Activated CD8-positive, alpha-beta memory T cell treated with anti-CD3 and anti-CD28 coated beads, Interleukin-2, amount 50 U/mL, for 4 hours (primary cell): ENCODE data around the gene MCAT.
"Not testable (repeated sequence)": the region's sequence is repeated elsewhere in the genome, so short reads cannot be mapped to it uniquely, and the experiment has no call there.

Experiments
- DNase-seq: peaks from one replicate; pipeline ENCODE4 v3.0.0-alpha.2; 2020

MCAT gene

DNA sequence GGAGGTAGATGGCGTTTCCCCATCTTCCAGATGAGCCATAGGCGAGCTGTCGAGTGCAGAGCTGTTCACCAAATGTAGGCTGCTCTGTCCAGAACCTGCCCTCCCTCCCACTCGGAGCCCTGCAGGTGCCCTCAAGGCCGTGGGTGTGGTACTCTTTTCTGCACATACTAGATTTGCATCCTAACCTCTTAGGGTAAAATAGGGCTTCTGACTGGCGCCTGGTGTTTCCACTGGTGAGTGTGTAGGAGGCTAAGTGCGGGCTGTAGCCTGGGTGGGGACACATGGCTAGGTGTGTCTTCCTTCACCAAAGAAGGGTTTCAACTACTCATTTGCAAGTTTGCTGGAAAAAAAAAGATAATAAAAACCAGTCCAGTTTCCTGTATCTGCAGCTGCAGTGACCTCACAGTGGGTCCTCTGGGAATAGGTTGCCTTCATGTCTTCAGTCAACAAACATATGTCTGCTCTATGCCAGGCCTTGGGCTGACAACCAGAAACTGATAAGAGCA is 24.2 kb downstream of the MCAT start:
- no peak for DNase-seq

DNA sequence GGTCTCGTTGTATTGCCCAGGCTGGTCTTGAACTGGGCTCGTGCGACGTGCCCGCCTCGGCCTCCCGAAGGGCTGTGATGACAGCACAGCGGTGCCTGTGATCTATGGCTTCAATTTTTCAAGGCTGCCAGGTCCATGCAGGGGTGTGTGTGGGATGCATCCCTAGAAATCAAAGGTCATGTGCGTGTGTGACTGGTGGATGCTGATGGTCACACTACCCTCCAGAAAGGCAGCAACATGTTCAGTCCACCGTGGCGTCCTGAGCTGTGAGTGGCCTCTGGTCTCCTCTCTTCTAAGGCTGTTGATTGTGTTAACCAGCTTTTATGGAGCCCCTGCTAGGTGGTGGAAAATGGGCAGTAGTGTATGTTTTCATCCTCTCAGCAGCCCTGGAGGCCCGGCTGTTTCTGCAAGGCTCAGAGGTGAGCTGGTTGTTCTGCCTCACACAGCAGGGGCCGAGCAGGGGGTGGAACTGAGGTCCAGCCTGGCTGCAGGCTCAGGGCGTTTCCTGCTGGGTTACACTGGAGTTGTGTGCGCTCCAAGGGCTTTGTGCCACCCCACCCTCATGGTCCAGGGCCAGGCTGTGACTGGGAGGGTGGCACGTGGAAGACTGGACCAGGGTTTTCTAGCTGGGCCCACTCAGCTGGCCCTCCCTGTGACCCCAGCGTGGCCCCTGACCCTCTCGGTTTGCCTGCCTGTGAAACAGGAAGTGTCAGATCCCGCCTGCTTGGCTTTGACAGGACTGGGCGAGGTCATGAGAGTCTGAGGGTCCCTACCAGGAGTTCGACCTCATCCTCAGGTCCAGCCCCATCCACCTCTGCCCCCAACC is 25.0 kb downstream of the MCAT start:
- no peak for DNase-seq

DNA sequence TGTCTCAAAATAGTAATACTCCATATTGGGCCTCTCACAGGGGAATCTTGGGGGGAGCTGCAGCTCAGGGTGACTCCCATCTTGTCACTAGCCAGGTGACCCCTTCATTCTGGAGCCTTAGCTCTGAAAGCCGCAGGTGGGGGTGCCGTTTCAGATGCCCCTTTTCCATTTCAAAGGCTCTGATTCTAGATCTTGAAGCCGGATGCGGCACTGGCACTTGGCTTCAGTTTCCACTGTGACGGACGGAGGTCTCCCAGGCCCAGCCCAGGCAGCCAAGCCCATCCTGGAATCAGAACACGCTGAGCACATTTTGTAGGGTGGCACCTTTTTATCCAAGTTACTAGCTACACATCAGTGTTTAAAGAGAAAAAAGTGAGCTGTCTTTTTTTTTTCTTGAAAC is 26.3 kb downstream of the MCAT start:
- DNase-seq: no peak

DNA sequence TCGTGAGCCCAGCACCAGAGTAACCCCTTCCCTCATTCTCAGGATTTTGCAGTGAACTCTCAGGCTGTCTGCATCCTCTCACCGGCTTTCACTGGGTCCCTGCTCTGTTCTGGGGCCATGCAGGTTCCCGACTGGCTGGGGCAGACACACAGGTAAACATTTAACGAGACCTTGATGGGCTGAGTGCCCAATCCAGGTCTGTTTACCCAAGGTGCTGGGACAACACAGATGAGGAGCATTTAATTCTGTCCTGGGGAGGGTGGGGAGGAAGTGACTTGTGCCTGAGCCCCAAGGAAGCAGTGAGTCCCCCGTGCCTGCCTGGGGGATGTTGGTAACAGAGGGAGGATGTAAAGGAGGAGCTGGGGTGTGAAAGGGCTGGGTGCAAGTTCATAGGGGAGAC is 28.2 kb downstream of the MCAT start:
- no peak for DNase-seq

DNA sequence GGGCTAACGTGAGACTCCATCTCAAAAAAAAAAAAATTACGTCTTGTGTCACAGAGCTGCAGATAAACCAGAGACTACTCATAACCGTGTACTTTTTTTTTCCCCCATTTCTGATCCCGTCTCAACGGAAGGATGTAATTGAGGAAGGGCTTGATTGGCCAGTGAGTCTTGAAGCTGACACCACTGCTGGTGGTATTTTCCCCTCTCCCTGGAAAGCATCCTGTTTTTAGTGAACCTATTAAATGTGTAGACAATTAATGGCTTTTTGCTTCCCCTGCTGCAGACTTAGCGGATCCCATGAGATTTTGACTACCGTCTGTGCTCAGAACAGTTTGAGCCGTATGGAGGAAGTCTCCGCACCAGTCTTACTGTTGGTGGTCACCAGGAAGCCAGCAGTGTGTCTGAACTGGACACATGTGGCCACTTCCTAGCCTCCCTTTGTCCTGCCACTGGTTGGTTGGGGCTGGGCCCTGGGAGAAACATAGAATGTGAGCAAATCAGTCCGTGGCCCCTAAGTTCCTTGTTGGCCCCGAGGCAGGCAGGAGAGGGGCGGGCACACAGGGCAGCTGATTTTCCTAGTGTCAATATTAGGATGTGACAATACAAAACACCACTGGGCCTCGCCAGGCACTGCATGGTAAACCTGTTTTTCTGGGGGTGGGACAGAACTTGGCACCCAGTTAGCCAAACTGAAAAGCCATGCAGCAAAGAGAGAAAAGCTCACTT is 29.5 kb downstream of the MCAT start:
- DNase-seq: no peak

DNA sequence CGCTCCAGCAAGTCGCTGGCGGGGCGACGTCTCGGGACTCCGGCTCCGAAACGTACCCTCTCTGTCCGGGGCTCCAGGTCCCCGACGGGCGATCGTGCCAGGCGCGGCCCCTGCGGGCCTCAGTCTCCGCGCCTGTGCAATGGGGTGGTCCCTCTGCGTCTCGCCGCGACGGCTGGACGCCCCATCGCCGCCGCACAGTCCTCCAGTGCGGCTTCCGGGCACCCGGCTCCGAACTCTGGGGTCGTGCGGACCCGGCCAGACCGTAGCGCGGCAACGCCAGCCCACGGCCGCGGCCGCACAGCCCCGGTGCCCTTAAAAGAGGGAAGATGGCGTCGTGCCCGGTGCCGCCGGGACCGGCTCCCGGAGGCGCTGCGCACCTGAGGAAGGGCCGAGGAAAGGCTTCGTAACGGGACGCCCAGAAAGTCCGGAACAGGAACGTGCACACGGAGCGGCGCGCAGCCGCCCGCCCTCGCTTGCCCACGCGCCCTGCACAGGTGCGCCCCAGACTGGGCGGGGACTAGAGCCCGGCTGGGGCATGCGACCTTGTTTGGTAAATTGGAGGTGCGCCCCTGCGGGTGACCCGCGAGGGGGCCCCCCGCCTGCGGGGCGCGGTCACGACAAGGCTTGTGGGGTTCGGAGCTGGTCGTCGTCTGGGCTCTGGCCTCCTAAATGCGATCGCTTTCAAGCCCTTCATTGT is 32.1 kb downstream of the MCAT start:
- peak; percentile 62 for DNase-seq

DNA sequence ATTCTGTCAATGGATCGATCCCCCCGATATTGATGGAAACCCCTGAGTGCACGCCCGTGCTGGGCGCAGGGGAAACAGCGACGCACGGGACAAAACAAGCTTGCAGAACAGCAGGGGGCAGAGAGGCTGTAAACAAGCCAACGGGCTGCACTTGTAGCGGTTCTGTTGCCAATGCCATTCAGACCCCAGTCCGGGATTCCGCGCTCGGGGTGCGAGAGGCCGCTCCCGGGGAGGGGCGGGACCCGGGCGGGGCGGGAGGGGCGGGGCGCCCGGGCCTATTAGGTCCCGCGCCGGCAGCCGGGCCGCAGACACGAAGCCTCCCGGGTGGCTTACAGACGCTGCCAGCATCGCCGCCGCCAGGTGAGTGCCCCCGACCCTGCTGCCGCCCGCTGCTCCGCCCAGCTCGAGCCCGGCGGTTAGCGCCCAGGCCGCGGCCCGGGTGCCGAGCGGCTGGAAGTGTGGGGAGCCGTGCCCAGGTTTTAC is 32.7 kb downstream of the MCAT start, which contains the start of gene BIK:
Gene BIK (plus strand): TSS at position 307 of the 483 bp plus-strand sequence. CDS start 13,273 bp downstream, outside the sequence.
- peak; percentile 49 for DNase-seq

DNA sequence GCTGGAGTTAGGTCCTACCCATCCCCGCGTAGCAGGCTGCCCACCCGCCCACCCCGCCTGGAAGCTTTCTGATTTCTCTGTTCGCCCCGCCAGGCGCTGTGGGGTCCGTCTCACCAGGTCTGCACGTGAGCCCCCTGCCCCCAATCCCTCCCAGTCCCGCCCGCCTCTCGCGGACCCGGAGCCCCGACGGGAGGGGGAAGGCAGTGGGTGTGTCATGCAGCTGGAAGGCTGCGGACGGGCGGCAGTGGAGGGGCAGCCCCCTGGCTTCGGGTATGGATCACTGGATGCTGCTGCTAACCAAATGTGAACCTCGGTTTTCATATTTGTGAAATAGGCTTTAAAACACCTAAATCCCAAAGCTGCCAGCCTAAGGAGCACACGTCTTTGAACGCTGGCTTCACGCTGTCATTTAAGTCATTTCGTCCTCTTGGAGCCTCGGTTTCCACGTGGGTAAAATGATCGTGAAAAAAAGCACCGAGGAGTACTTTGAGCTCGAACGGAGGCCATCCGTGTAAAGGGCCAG is 33.2 kb downstream of the MCAT start:
- no peak for DNase-seq

DNA sequence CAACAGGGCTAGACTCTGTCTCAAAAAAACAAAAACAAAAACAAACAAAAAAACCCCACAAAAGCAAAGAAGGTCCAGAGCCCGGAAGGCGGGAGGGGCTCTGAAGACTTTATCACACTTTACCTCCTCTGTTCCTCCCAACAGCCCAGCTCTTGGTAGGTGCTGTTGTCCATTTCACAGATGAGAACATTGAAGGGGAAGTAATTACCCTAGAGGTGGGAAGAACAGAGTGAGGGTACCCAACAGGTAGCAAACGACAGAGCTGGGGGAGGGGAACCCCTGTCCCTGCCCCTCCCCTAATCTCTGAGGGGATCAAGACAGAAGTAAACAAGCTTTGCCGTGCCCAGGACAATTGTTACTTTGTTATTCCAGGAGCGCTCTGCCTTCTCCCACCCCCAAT is 33.7 kb downstream of the MCAT start:
- DNase-seq: no peak

DNA sequence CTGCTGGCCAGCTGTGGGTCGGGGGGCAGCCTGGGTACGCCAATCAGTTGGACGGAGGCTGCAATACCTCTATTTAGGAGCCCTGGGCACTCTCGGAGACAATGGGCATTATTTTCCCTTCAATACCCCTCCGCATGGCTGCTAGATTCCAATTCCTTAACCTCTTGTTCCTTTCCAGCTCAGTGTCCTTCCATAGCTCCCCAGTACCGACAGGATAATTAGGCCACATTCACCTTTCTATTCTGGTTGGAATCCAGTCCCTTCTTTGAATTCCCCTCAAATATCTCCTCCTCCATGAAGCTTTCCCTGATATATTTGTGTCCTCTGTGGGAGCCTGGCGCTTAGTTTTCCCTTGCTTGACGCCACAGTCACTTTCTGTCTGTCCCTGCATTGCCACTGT is 36.9 kb downstream of the MCAT start:
- DNase-seq: no peak

DNA sequence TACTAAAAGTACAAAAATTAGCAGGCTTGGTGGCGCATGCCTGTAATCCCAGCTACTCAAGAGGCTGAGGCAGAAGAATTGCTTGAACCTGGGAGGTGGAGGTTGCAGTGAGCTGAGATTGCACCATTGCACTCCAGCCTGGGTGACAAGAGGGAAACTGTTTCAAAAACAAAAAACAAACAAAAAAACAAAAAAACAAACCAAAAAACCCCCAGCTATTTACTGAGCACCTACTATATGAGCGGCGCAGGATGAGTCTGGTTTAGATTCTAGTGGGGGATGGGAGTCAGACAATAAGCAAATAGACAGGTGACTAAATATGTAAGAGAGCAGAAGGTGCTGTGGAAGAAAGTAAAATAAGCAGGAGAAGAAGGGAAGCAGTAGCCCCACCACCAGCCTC is 38.2 kb downstream of the MCAT start:
- DNase-seq: not testable (repeated sequence)

DNA sequence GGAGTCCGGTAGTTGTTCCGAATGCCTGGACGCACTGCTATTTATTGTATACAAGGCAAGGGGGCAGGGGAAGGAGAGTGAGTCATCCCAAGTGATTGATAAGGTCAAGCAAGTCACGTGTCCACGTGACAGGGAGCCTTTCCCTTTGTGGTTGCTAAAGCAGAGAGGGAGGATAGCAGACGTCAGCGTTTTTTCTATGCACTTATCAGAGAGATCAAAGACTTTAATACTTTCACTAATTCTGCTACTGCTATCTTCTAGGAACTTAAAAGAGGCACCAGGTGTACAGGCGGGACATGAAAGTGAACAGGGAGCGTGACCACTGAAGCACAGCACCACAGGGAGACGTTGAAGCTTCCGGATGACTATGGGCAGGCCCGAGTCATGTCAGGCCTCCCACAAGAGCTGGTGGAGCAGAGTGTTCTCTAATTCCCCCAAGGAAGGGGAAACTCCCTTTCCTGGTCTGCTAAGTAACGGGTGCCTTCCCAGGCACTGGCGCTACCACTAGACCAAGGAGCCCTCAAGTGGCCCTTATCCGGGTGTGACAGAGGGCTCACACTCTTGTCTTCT is 39.1 kb downstream of the MCAT start:
- DNase-seq: not testable (repeated sequence)

DNA sequence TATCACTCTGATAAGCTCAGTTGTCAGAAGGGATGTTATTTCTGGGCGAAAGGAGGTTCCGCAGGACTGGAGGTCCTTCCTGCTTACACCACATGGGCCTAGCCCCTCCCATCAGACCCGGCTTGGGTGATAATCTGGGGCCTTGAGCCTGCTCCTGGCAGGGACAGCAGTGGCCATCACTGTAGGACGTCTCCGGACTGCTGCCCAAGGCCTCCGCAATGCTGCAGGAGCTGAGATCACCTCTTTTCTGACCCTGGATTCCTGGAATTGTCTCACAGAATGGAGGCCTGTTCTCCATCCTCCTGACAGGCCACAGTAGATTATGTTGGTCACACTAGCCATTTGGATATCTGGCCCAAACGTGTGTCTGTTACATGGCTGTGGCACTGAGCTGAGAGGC is 41.9 kb downstream of the MCAT start:
- no peak for DNase-seq

DNA sequence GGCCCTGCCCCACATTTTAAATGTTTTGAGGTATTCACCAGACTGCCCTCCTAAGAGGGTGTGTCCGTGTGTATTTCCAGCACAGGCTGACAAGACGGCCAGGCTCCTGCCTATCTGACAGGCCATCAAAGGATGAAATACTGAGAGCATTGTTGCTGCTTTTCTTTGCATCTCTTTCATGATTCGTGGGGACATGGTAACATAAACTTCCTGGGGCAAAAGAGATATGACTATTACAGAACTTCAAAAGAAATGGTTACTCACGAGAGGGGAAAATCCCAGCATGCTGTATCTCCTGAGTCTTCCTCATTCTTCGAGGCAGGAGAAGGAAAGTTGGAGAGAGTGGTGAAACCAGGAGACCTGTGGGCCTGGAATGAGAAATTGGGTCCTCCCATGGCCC is 43.0 kb downstream of the MCAT start:
- no peak for DNase-seq

DNA sequence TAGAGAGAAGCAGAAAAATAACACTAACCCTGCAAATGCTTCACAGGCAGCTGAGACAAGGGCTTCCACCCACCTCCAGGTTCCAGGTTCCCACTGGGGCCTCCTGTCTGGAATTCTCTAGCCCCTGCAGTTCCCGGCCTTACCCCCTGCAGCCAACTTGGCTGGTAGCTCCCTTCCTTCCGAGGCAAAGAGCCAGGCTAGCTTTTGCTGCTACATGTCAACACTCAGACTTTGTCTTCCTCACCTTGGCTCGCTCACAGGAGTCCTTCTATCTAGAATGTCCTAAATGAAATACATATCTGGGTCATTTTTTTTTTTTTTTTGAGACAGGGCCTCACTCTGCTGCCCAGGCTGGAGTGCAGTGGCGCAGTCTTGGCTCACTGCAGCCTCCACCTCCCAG is 44.1 kb downstream of the MCAT start:
- DNase-seq: no peak

DNA sequence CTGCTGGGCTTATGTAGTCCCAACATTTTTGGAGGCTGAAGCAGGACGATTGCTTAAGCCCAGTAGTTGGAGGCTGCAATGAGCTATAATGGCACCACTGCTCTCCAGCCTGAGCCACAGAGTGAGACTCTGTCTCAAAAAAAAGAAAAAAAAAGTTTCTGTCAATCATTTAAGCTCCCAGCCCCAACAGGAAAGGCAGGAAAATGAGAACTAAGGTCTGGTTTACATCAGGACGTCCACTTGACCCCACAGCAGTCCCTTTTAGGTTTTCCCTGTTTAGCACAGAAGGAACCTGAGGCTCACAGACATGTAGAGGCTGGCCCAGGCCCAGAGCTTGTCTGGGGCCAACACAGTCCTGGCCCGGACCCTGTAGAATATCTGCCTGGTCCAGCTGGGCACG is 44.8 kb downstream of the MCAT start:
- DNase-seq: no peak

DNA sequence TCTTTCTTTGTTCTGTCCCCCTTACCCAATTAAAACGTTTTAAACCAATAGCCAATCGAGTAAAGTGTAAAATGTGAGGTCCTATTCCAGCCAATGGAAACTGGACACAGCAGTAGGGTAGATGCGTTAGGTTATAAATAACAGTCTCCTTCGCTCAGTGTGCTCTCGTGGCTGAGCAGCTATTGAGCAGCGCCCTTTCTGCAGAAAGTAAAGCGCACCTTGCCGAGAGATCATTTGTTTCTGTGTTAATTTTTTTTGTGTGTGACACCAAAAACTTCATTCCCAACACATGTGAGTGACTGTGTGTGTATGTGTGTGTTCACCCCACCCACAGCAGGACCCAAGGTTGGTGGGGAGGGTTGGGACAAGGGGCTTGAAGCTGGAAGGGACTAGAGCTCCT is 46.8 kb downstream of the MCAT start:
- DNase-seq: no peak

DNA sequence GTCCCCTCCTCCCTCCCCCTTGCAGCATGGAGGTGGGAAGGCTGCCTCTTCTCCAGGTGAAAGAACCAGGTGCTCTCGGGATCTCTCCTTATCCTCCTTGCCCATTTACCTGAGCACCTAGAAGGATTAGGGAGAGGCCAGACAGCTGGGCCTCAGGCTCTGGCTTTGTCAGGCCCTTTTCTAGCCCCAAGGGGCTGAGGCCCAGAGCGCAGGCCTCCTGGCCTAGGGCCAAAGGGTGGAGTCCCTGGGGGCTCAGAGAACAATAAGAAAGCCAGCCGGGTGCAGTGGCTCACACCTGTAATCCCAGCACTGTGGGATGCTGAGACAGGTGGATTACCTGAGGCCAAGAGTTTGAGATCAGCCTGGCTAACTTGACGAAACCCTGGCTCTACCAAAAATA is 48.6 kb downstream of the MCAT start:
- no peak for DNase-seq

DNA sequence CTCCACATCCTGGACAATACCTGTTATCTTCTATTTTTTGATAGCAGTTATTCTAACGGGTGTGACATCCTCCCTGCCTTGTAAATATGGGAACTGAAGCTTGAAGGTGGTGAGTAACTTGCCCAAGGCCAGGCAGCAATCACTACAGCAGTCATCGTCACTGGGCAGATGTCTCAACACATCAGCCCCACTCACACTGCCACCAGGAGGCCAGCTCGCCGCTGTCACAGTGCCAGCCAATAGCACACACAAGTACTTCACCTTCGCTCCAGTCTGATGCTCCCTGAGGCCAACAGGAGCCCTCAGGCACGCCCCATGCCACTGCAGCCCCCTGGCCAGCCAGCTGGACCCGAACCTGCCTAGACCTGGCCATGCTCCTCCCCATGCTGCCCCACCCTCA is 49.1 kb downstream of the MCAT start:
- no peak for DNase-seq

DNA sequence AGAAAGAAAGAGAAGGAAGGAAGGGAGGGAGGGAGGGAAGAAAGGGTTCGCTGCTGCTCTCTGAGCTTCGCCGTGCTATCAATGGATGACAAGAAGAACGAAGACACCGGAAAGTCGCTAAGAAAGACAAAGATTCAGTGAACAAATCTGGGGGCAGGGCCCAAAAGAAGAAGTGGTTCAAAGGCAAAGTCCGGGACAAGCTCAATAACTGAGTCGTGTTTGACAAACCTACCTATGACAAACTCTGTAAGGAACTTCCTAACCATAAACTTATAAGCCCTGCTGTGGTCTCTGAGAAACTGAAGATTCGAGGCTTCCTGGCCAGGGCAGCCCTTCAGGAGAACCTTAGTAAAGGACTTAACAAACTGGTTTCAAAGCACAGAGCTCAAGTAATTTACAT is 51.1 kb downstream of the MCAT start:
- DNase-seq: no peak

DNA sequence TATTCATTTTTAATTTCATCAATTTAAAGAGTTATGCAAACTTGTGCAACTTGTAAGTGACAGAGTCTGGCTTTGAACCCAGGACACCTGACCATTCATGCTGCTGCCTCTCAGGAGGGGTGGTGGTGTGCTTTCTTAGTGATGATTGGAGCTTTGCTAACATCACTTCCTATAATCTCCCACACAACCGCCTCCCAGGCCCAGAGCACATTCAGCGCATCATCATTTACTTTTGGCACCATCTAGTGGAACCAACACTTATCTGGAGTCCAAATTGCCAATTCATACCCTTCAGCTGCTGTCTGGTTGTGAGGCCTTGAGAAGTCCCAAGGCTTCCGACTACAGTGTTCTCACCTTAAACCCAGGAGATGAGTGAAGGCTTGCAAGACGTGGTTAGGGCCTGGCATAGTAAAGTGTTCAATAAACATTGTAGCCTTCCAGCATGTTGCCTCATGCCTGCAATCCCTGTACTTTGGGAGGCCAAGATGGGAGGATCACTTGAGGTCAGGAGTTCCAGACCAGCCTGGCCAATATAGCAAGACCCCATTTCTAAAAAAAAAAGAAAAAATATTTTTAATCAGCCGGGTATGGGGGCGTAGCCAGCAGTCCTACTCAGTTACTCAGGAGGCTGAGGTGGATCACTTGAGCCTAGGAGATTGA is 52.9 kb downstream of the MCAT start:
- no peak for DNase-seq
